Retinal pigment epithelial cell (primary cell): ENCODE results near the gene RUNX1.
"Not testable (repeated sequence)": the region's sequence is repeated elsewhere in the genome, so short reads cannot be mapped to it uniquely, and the experiment has no call there.

Experiments used
- DNase-seq: peaks from one replicate; pipeline ENCODE4 v3.0.0-alpha.2; 2010; ENCODE audit warnings: low read depth
- H3K4me3 ChIP-seq: 2 replicates; pipeline ENCODE4 v1.5.1; 2011; ENCODE audit warnings: mild to moderate bottlenecking, low read length, control low read depth, moderate library complexity
- CTCF ChIP-seq: conservative IDR thresholded peaks from 2 replicates; pipeline ENCODE4 v1.5.1; 2011; ENCODE audit warnings: low read depth, low read length, control low read depth, inconsistent platforms

RUNX1 gene

DNA sequence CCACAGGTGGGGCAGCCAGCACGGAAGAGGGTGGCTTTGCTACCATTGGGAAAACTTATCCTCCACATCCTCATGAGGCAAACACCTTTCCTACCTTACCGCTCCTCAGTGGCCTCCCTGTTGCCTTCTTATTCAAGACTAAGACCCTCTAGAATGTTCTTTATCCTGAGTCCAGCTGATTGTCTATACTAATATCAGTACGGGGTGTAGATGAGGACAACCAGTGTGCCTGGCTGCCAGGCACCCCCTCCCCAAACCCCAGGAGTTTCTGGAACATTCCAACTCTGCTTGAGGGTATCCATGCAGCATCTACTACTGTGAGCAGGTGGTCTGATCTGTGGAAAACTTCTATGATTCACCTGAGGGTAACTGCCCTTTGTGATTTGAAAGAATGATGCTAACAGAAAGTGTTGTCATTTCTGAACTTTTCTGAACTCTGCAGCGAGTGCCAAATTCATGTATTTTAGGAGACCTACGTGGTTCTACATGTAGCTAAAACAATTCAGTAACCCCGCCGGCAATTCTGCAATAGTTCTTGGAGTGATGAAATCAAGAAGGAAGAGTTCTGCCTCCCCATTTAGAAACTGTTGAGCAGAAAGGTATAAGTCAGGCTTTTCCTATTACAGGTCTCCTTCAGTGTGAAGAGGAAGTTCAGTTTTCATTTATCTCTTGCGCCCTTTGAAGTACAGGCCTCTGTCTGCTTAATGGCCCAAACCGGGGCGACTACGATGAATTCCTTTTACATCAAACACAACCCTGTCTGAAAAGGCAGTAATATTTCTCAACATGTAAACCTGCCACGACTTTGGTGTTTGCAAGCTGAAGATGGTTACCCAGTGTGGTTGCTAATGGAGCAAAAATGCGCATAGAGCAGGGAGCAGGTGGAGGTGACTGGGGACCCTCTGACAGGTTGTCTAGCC is 80.4 kb downstream of the RUNX1 start:
- no peak for DNase-seq
- no peak overlapping the region for H3K4me3 ChIP-seq
- TF ChIP-seq CTCF, result no peak

GRCh38 chr21:34967509-34968289 is 81.4 kb downstream of the RUNX1 start:
- H3K4me3 ChIP-seq, result no peak overlapping the region
- peak; percentile 36 for DNase-seq
- no peak for TF ChIP-seq CTCF

DNA sequence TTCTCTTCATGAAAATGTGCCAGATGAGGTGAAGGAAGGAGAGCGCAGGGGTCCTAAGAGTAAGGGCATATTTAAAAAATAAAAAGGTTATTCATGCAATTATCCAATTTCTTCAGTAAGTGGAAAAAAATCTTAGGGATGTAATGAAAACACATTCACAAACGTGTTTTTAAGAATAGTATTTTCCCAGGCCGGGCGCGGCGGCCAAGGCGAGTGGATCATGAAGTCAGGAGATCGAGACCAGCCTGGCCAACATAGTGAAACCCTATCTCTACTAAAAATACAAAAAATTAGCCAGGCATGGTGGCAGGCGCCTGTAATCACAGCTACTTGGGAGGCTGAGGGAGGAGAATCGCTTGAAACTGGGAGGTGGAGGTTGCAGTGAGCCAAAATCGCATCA is 82.2 kb downstream of the RUNX1 start:
- DNase-seq, result not testable (repeated sequence)

DNA sequence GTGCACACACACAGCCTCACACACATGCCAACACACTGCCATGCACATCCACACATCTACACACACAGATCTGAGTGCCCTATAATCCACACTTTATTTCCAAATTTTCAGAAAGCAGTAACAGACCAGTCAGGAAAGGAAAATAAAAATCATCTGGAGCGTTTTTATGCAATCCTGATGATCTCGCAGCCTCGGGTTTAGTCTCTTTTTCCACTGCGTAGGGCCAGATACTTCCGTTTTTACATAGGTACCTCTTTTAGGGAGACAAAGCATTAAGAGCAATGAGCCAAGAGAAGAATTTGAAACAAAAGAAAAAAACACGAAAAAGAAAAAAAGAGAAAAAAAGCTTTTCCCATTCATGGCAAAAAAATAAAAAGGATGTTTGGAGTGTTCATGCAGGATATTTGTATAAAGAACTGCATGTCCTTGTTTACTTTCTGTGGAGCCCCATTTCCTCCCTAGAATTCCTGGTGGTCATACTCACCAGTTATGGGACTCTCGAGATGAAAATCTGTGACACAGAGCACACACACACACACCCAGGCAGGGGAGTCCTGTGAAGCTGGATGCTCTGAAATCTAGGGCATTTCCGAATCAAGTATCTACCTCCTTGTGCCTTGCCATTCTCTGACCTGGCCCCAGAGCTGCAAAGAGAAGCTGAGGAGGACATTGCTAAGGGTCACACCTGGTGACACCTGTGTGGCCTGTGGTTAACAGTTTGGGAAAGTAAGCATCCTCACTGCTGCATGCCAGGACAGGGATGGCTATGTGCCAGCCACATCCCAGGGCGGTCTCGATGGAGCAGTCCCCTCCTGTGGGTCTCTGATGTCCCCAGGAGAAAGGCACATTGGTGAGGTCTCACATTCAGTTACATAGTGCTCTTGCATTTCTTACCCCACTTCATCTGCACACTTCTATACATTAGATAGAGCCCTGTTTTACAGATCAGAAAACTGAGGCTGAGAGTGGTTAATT is 83.6 kb downstream of the RUNX1 start:
- no peak overlapping the region for H3K4me3 ChIP-seq
- DNase-seq, result no peak
- no peak for TF ChIP-seq CTCF

More for the DNA sequence above, 82.2 kb downstream of the RUNX1 start:
- H3K4me3 ChIP-seq, result not testable (repeated sequence)

DNA sequence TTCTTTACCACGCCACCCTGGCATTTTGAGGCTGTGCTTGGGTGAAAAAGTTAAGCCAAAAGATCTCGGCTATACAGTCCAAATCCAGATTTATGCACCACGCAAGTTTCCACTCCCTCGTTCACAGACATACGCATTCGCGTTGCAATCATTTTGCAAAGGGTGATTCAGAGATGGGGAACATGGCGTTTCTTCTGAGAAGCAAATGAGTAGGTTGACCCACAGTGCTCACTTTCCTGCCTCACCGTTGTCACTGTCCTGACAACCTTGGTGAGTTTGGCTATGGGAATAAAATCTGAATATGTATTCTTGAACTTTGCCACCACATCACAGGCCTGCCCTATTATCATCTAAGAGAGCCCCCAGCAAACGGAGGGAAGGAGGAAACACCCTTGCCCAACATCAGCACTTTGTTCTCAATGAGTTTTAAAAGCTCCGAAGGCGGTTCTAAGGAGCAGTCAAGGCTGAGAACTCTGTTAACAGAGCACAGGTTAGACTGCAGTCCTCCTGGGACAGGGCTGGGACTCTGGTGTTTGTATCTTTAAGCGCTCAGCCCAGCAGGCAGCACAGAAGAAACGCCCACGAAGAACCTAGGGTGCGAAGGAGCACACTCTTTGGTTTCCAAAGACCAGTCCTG is 86.4 kb downstream of the RUNX1 start:
- DNase-seq, result no peak
- TF ChIP-seq CTCF, result no peak

DNA sequence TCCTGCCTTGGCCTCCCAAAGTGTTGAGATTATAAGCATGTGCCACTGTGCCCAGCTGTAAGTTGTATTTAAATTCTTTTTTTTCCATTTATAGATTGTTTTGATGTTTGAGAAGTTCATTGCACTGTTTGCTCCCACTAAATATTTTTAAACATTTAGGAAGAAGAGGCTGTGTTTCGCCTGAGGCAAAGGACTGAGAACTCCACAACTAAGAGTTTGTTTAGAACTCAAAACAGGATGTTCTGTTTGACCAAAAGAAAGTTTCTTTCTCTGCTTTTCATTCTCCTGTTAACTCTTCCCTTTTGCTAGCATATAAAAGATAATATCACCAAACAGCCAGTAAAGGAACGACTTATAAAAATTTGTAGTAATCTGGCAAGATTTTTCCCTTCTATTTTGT is 87.0 kb downstream of the RUNX1 start:
- no peak for TF ChIP-seq CTCF
- DNase-seq, result no peak
- H3K4me3 ChIP-seq, result no peak overlapping the region

More for the DNA sequence above, 86.4 kb downstream of the RUNX1 start:
- no peak overlapping the region for H3K4me3 ChIP-seq
